ENCODE measurements around the gene PSME3IP1.
"Not testable (repeated sequence)": the region's sequence is repeated elsewhere in the genome, so short reads cannot be mapped to it uniquely, and the experiment has no call there.

PSME3IP1 gene

GRCh38 chr16:57123216-57123973, 62.4 kb downstream of the PSME3IP1 start:
- DNase-seq, result no peak

DNA sequence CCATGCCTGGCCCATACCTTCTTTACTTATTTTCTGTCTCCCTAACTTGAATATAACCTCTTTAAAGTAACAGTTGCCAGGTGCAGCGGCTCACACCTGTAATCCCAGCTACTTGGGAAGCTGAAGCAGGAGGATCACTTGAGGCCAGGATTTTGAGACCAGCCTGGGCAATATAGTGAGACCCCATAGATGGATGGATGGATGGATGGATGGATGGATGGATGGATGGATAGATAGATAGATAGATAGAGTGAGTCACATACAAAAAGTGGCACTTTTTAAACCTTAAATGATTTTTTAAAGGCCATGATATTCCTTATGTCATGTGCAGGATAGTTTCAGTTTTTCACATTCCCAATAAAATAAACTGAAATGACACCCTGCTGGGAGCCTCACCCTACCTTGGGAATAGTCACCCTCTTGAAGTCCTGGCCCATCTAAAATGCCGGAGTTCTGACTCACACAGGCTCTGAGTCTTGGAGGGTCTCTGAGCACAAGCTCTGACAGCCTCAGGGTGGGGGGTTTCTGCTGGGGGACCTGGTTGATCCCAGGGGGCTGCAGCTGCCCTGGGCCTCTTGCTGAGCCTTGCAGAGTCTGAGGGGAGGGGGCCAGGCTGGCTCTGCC, 67.3 kb downstream of the PSME3IP1 start:
- DNase-seq, result no peak

- DNase-seq, result no peak
Measured at GRCh38 chr16:57115514-57116182, 70.2 kb downstream of the PSME3IP1 start.

DNA sequence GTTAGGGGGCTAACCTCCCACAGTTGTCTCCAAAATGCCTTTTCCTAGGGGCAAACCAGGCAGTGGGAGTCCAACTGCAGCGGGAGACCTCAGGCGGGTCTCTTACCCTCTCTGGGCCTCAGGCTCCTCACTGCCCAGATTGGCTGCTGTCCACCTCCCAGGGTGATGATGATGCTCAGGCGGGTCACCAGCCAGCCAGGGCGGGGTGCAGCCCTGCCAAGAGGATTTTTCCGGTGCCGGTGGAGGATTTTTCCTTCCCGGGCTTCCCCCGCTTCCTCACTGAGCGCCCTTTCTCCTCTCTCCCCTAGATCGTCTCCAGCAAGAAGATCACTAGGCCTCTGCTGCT, 70.7 kb downstream of the PSME3IP1 start:
- no peak for DNase-seq

GRCh38 chr16:57113664-57114063, 72.2 kb downstream of the PSME3IP1 start:
- no peak for DNase-seq

GRCh38 chr16:57113042-57113453, 72.8 kb downstream of the PSME3IP1 start:
- no peak for DNase-seq

- DNase-seq, result no peak
Measured at GRCh38 chr16:57112403-57113041, 73.3 kb downstream of the PSME3IP1 start.

- no peak for DNase-seq
Measured at GRCh38 chr16:57111420-57111819, 74.4 kb downstream of the PSME3IP1 start.

DNA sequence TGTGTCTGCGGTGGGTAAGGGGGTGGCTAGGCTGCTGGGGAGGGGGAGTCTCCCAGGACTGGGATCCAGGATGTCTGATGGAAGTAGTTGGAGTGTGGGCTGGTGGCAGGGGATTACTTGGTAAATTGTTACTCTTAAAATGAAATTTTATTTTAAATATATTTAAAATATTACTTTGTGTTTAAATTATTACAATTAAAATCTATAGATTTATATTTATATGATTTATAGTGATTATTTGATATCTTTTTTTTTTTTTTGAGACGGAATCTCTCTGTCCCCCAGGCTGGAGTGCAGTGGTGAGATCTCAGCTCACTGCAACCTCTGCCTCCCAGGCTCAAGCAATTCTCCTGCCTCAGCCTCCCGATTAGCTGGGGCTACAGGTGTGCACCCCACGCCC, 74.9 kb downstream of the PSME3IP1 start:
- no peak for DNase-seq

GRCh38 chr16:57109259-57110105, 76.4 kb downstream of the PSME3IP1 start:
- not testable (repeated sequence) for DNase-seq

DNA sequence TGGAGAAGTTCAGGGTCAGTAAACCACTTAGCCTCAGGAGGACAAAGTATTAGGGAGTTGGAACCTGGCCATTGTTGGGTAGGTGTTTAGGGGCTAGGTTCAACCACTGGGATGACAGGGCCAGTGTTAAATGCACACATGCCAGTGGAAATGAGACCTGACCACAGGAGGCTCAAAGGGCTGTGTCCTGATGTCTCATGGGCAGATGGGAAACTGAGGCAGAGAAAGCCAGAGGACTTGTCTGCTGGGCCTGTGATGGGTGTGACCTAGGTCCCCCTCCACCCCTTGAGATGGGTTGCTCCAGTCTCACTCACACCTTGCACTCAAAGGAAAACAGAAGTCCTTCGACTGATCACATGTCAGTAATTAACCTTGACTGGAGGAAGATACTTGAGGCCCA, 77.4 kb downstream of the PSME3IP1 start:
- no peak for DNase-seq

GRCh38 chr16:57107321-57107922, 78.4 kb downstream of the PSME3IP1 start:
- DNase-seq, result no peak

GRCh38 chr16:57106767-57107166, 79.1 kb downstream of the PSME3IP1 start:
- no peak for DNase-seq

DNA sequence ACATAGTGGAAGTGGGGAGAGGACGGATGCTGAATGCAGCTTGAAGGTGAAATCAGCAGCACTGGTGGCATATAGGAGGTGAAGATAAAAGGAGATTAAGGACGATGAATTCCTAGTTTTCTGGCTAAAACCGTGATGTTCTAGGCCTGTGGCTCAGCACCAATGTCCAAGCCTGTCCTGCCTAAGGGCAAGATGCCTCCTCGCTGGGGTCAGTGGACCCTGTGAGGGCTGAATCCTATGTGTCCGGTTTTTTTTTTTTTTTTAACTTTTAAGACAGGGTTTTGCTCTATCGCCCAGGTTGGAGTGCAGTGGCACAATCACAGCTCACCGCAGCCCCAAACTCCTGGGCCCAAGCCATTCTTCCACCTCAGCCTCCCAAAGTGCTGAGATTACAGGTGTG, 80.7 kb downstream of the PSME3IP1 start:
- DNase-seq, result no peak

- DNase-seq, result no peak
Measured at GRCh38 chr16:57104706-57105105, 81.1 kb downstream of the PSME3IP1 start.

DNA sequence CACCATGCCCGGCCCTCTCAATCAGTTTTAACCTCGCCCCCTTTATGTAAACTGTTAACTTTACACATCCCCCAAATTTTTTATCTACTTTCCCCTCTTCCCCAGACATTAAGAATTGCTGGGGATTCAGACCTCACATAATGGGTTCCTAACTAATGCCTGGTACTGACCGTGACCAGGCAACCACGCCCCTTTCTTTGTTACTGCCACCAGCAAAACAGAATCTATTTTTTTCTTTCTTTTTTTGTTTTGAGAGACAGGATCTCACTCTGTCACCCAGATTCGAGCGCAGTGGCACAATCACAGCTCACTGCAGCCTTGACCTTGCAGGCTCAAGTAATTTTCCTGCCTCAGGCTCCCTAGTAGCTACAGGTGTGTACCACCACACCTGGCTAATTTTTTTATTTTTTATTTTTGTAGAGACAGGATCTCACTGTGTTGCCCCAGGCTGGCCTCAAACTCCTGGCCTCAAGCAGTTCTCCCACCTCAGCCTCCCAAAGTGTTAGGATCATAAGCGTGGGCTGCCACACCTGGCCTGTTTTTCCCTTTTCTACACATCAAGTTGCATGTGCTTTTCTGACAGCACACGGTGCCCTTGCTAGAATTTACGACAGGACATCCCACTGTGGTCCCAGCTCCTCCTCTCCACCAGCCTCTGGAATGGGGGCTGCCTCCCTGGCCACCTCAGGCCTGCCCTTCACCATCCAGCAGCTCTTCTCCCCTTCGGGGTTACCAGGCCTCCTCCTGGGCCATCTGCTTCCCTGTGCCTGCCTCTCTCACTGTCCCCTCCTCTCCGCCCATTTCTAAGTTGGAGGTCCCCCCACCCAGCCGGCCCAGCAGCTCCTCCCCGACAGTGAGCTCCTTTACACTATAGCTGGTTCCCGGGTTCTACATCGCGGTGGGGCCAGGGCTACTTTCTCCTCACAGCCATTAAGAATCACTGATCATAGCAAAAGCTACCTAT, 82.7 kb downstream of the PSME3IP1 start:
- DNase-seq, result no peak

Measured in DMS79 treated with DMSO at 0.1 percent for 48 hours (cell line).